Stomach (tissue), 4 donors: ENCODE results near the gene DIP2A.

Experiments used
- EP300 ChIP-seq: sonication (generic); formaldehyde crosslinking; IDR thresholded peaks from one replicate; pipeline ENCODE4 v1.6.1; 2017; ENCODE audit warnings: antibody characterized with exemption
- TF ChIP-seq, protein P1 (sequence below), 7 experiments: fragments of 450-650 bp in 4 of 7; fragments of 200-600 bp in 3 of 7; sonication (generic) in 3 of 7; IDR thresholded peaks; one replicate each; pipeline ENCODE4 v1.5.1; 2016 to 2019; ENCODE audit warnings: antibody characterized with exemption in 7 of 7, control low read depth in 2 of 7, mild to moderate bottlenecking in 1 of 7

DNA sequence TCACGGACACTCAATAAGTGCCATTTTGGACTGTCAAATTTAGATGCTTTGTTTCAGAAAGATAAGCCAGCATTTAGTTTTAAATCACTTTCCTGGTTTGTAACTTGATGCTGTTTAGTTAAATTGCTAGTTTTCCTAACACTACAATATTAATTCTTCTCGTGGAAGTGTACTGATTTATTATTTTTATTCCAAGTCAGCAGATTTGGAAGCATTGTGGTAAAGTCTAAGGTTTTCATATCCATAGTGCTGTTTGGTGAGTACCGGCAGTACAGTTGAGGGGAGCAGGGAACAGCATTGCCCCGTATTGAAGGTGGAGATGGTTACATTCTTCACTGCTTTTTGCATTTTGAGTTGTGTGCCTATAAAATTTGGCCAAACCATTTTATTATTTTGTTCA lies 109.9 kb downstream of the DIP2A start:
- TF ChIP-seq, protein P1, sequence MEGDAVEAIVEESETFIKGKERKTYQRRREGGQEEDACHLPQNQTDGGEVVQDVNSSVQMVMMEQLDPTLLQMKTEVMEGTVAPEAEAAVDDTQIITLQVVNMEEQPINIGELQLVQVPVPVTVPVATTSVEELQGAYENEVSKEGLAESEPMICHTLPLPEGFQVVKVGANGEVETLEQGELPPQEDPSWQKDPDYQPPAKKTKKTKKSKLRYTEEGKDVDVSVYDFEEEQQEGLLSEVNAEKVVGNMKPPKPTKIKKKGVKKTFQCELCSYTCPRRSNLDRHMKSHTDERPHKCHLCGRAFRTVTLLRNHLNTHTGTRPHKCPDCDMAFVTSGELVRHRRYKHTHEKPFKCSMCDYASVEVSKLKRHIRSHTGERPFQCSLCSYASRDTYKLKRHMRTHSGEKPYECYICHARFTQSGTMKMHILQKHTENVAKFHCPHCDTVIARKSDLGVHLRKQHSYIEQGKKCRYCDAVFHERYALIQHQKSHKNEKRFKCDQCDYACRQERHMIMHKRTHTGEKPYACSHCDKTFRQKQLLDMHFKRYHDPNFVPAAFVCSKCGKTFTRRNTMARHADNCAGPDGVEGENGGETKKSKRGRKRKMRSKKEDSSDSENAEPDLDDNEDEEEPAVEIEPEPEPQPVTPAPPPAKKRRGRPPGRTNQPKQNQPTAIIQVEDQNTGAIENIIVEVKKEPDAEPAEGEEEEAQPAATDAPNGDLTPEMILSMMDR (IDR thresholded peaks at IDR 0.05) = no peak
- TF ChIP-seq EP300 = no peak
